Measurements from ENCODE around the gene TCL1B.

TCL1B gene

GRCh38 chr14:95707327-95707726, 21.1 kb downstream of the TCL1B start:
- no peak for TF ChIP-seq POLR2A (IDR thresholded peaks at IDR 0.05; ENCODE audit: extremely low read depth, insufficient read length)
- no peak for TF ChIP-seq CTCF (IDR thresholded peaks at IDR 0.05; ENCODE audit: low read depth, low read length)
- TF ChIP-seq MYC (IDR thresholded peaks at IDR 0.05; ENCODE audit: low read depth, low read length) = no peak
- TF ChIP-seq MAX (IDR thresholded peaks at IDR 0.05; ENCODE audit: low read depth, low read length) = no peak
- no peak for DNase-seq (ENCODE audit: low read depth)
- no peak overlapping the region for H3K4me3 ChIP-seq (ENCODE audit: low read depth, low read length)

- DNase-seq (ENCODE audit: low read depth) = no peak
- TF ChIP-seq CTCF (IDR thresholded peaks at IDR 0.05; ENCODE audit: low read depth, low read length) (no peak), MYC (IDR thresholded peaks at IDR 0.05; ENCODE audit: low read depth, low read length) (no peak), MAX (IDR thresholded peaks at IDR 0.05; ENCODE audit: low read depth, low read length) (no peak), POLR2A (IDR thresholded peaks at IDR 0.05; ENCODE audit: extremely low read depth, insufficient read length) (no peak)
- H3K4me3 ChIP-seq (ENCODE audit: low read depth, low read length) = no peak overlapping the region
These were observed 23.9 kb downstream of the TCL1B start for GRCh38 chr14:95710106-95710505.

- H3K4me3 ChIP-seq (ENCODE audit: low read depth, low read length) = no peak overlapping the region
- DNase-seq (ENCODE audit: low read depth) = no peak
- TF ChIP-seq POLR2A (IDR thresholded peaks at IDR 0.05; ENCODE audit: extremely low read depth, insufficient read length) (no peak), MYC (IDR thresholded peaks at IDR 0.05; ENCODE audit: low read depth, low read length) (no peak), CTCF (IDR thresholded peaks at IDR 0.05; ENCODE audit: low read depth, low read length) (no peak), MAX (IDR thresholded peaks at IDR 0.05; ENCODE audit: low read depth, low read length) (no peak)
These were observed 25.4 kb downstream of the TCL1B start for GRCh38 chr14:95711476-95712176.

- no peak for DNase-seq (ENCODE audit: low read depth)
- H3K4me3 ChIP-seq (ENCODE audit: low read depth, low read length) = no peak overlapping the region
- TF ChIP-seq CTCF (IDR thresholded peaks at IDR 0.05; ENCODE audit: low read depth, low read length) (no peak), POLR2A (IDR thresholded peaks at IDR 0.05; ENCODE audit: extremely low read depth, insufficient read length) (no peak), MYC (IDR thresholded peaks at IDR 0.05; ENCODE audit: low read depth, low read length) (no peak), MAX (IDR thresholded peaks at IDR 0.05; ENCODE audit: low read depth, low read length) (no peak)
These were observed 26.2 kb downstream of the TCL1B start for GRCh38 chr14:95712398-95712797.

- no peak for TF ChIP-seq MYC (IDR thresholded peaks at IDR 0.05; ENCODE audit: low read depth, low read length)
- no peak for TF ChIP-seq POLR2A (IDR thresholded peaks at IDR 0.05; ENCODE audit: extremely low read depth, insufficient read length)
- DNase-seq (ENCODE audit: low read depth) = no peak
- H3K4me3 ChIP-seq (ENCODE audit: low read depth, low read length) = no peak within 1 kb of the TSS
These were observed 27.6 kb downstream of the TCL1B start, which contains the start of gene TCL1A for GRCh38 chr14:95713596-95714371. TSS of gene TCL1A (minus strand) at chr14:95714125. CDS start at chr14:95714066, 59 bp downstream.

GRCh38 chr14:95722525-95723190, 36.4 kb downstream of the TCL1B start:
- no peak for DNase-seq (ENCODE audit: low read depth)
- H3K4me3 ChIP-seq (ENCODE audit: low read depth, low read length) = no peak overlapping the region
- TF ChIP-seq CTCF (IDR thresholded peaks at IDR 0.05; ENCODE audit: low read depth, low read length) (no peak), POLR2A (IDR thresholded peaks at IDR 0.05; ENCODE audit: extremely low read depth, insufficient read length) (no peak), MYC (IDR thresholded peaks at IDR 0.05; ENCODE audit: low read depth, low read length) (no peak), MAX (IDR thresholded peaks at IDR 0.05; ENCODE audit: low read depth, low read length) (no peak)
